ENCODE results near the gene CHKB. TPM values are rescaled to one million over a fixed set of nuclear protein-coding genes. Genes with fewer than 3 reads are reported as not detected.

Gene CHKB
- total RNA-seq, 1 donor from 2014 or later, result 36.1 TPM

- TF ChIP-seq EZH2 (IDR thresholded peaks at IDR 0.05; ENCODE audit: insufficient read depth, low read length), result no peak
- no peak for TF ChIP-seq CTCF (IDR thresholded peaks at IDR 0.05; ENCODE audit: insufficient read depth, low read depth, low read length)
- no peak overlapping the region for H3K27ac Mint-ChIP-seq (ENCODE audit: unreplicated experiment)
- no peak overlapping the region for H3K4me3 Mint-ChIP-seq (ENCODE audit: unreplicated experiment)
- peaks cover 2% of the 10 kb centered on the region for H3K9me3 Mint-ChIP-seq (ENCODE audit: unreplicated experiment)
- Histone ChIP-seq H3K79me2 (ENCODE audit: insufficient read depth, low read length) (no peaks in the 10 kb centered on the region), H3K9ac (ENCODE audit: low read length) (no peak overlapping the region), H4K20me1 (ENCODE audit: insufficient read depth, low read length) (no peaks in the 10 kb centered on the region), H3K4me3 (ENCODE audit: insufficient read depth, low read depth, low read length) (no peak overlapping the region), H3K36me3 (ENCODE audit: insufficient read depth, low read length) (no peaks in the 10 kb centered on the region), H3K4me1 (ENCODE audit: insufficient read depth, low read length) (no peaks in the 10 kb centered on the region), H3K9me3 (ENCODE audit: insufficient read depth, low read depth, low read length) (no peaks in the 10 kb centered on the region), H3K27me3 (ENCODE audit: insufficient read depth, low read length) (peaks cover 23% of the 10 kb centered on the region), H3K4me2 (ENCODE audit: low read length) (no peak overlapping the region), H2AFZ (ENCODE audit: low read depth, low read length) (no peak overlapping the region), H3K27ac (ENCODE audit: low read depth, low read length) (no peak overlapping the region)
- peaks cover 5% of the 10 kb centered on the region for H3K4me1 Mint-ChIP-seq (ENCODE audit: low read depth, unreplicated experiment)
- DNase-seq (ENCODE audit: low read depth) (no peak), FAIRE-seq (no peak)
- peaks cover 5% of the 10 kb centered on the region for H3K36me3 Mint-ChIP-seq (ENCODE audit: low read depth, unreplicated experiment)
- H3K27me3 Mint-ChIP-seq (ENCODE audit: low read depth, unreplicated experiment), result peaks cover 68% of the 10 kb centered on the region
These were observed 23.7 kb upstream of the CHKB start for GRCh38 chr22:50606165-50606945.

GRCh38 chr22:50605613-50606074 is 23.0 kb upstream of the CHKB start:
- Histone ChIP-seq H3K36me3 (ENCODE audit: insufficient read depth, low read length) (no peaks in the 10 kb centered on the region), H3K79me2 (ENCODE audit: insufficient read depth, low read length) (no peaks in the 10 kb centered on the region), H3K9me3 (ENCODE audit: insufficient read depth, low read depth, low read length) (no peaks in the 10 kb centered on the region), H4K20me1 (ENCODE audit: insufficient read depth, low read length) (no peaks in the 10 kb centered on the region), H3K4me2 (ENCODE audit: low read length) (no peak overlapping the region), H3K9ac (ENCODE audit: low read length) (no peak overlapping the region), H3K4me1 (ENCODE audit: insufficient read depth, low read length) (no peaks in the 10 kb centered on the region), H2AFZ (ENCODE audit: low read depth, low read length) (no peak overlapping the region), H3K27me3 (ENCODE audit: insufficient read depth, low read length) (peaks cover 23% of the 10 kb centered on the region), H3K4me3 (ENCODE audit: insufficient read depth, low read depth, low read length) (no peak overlapping the region), H3K27ac (ENCODE audit: low read depth, low read length) (no peak overlapping the region)
- Mint-ChIP-seq H3K27me3 (ENCODE audit: low read depth, unreplicated experiment) (peaks cover 64% of the 10 kb centered on the region), H3K27ac (ENCODE audit: unreplicated experiment) (no peak overlapping the region), H3K4me1 (ENCODE audit: low read depth, unreplicated experiment) (peaks cover 5% of the 10 kb centered on the region), H3K4me3 (ENCODE audit: unreplicated experiment) (no peak overlapping the region), H3K9me3 (ENCODE audit: unreplicated experiment) (peaks cover 2% of the 10 kb centered on the region), H3K36me3 (ENCODE audit: low read depth, unreplicated experiment) (peaks cover 5% of the 10 kb centered on the region)
- DNase-seq (ENCODE audit: low read depth), result no peak
- TF ChIP-seq CTCF (IDR thresholded peaks at IDR 0.05; ENCODE audit: insufficient read depth, low read depth, low read length), result no peak
- FAIRE-seq, result no peak

DNA sequence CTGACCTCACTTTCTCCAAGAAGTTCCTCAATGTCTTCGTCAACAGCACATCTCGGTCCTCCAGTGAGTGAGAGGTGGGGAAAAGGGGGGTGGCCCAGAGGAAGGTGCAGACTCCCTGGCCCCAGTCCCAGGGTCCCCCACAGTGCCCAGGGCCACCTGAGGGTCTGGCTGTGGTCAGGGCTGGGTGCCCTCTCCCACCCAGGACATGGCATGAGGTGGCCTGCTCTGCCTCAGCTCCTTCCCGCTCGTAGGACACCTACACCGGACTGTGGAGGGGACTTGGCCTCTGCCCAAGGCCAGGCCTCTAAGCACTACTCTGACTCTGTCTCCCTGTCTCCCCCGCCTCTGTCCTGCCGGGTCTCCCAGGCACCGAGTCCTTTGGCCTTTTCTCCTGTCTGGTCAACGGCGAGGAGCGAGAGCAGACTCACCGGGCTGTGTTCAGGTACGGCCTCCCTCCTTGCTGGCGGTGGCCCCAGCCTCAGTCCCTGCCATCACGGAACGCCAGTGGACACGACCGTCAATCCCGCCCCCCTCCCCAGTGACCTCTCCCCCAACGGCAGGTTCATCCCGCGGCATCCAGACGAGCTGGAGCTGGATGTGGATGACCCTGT is 22.5 kb upstream of the CHKB start:
- Histone ChIP-seq H3K9me3 (ENCODE audit: insufficient read depth, low read depth, low read length) (no peaks in the 10 kb centered on the region), H3K4me2 (ENCODE audit: low read length) (no peak overlapping the region), H3K27me3 (ENCODE audit: insufficient read depth, low read length) (peaks cover 23% of the 10 kb centered on the region), H3K4me3 (ENCODE audit: insufficient read depth, low read depth, low read length) (no peak overlapping the region), H3K79me2 (ENCODE audit: insufficient read depth, low read length) (no peaks in the 10 kb centered on the region), H3K36me3 (ENCODE audit: insufficient read depth, low read length) (no peaks in the 10 kb centered on the region), H4K20me1 (ENCODE audit: insufficient read depth, low read length) (no peaks in the 10 kb centered on the region), H3K4me1 (ENCODE audit: insufficient read depth, low read length) (no peaks in the 10 kb centered on the region), H2AFZ (ENCODE audit: low read depth, low read length) (no peak overlapping the region), H3K27ac (ENCODE audit: low read depth, low read length) (no peak overlapping the region), H3K9ac (ENCODE audit: low read length) (no peak overlapping the region)
- Mint-ChIP-seq H3K4me3 (ENCODE audit: unreplicated experiment) (no peak overlapping the region), H3K36me3 (ENCODE audit: low read depth, unreplicated experiment) (peaks cover 5% of the 10 kb centered on the region), H3K9me3 (ENCODE audit: unreplicated experiment) (peaks cover 2% of the 10 kb centered on the region), H3K27ac (ENCODE audit: unreplicated experiment) (no peak overlapping the region), H3K4me1 (ENCODE audit: low read depth, unreplicated experiment) (peaks cover 5% of the 10 kb centered on the region), H3K27me3 (ENCODE audit: low read depth, unreplicated experiment) (peaks cover 59% of the 10 kb centered on the region)
- DNase-seq (ENCODE audit: low read depth), result no peak
- no peak for FAIRE-seq
- TF ChIP-seq CTCF (IDR thresholded peaks at IDR 0.05; ENCODE audit: insufficient read depth, low read depth, low read length) (no peak), EZH2 (IDR thresholded peaks at IDR 0.05; ENCODE audit: insufficient read depth, low read length) (no peak)
